HepG2 (cell line): ENCODE measurements around the gene PKM. TPM values are rescaled to one million over a fixed set of nuclear protein-coding genes. Genes with fewer than 3 reads are reported as not detected.

Source experiments
- ATAC-seq: fragments of 200-7000 bp; cut with Tn5 transposase; 3 replicates; pipeline ENCODE4 v1.9.1; 2020; ENCODE audit warnings: mild to moderate bottlenecking, moderate library complexity
- BruUV-seq: library from RNA; stranded (reverse); fragments of 400-500 nt; replicated peaks from 2 replicates; lab custom pipeline; 2021; lab: Mats Ljungman, UMichigan
- CTCF ChIA-PET: fragments of 300-600 bp; formaldehyde crosslinking; extraction: SDS; loops from one replicate; lab custom pipeline; 2021; ENCODE audit warnings: low total read pairs, inconsistent platforms, low intra/inter-chr PET ratio; lab: Yijun Ruan, JAX
- POLR2A ChIA-PET: fragments of 350-600 bp; sonication (Branson Sonifier 250); formaldehyde crosslinking; loops from one replicate; lab custom pipeline; 2020; ENCODE audit warnings: antibody characterized with exemption, inconsistent platforms; lab: Yijun Ruan, JAX
- DNase-seq: peaks from one replicate; pipeline ENCODE4 v3.0.0-alpha.2; 2015; ENCODE audit warnings: low spot score
- FAIRE-seq: peaks from 3 replicates; lab custom pipeline; 2011; peaks lifted over from hg19 to GRCh38; lab: Jason Lieb, UNC
- H2AFZ ChIP-seq: one replicate; pipeline ENCODE4 v1.6.1; 2011; ENCODE audit warnings: low read length, inconsistent platforms
- H3K27ac ChIP-seq: fragments of 300-600 bp; 3 replicates; pipeline ENCODE4 v1.8.0; 2011; ENCODE audit warnings: mixed run types, mild to moderate bottlenecking, mixed read lengths, low read length, inconsistent platforms; ENCODE audit not compliant: insufficient read depth; ENCODE audit errors: extremely low read length
- H3K27me3 ChIP-seq, 2 experiments: fragments of 200-600 bp in 1 of 2; 2 replicates in 1 of 2; 3 replicates in 1 of 2; pipeline versions ENCODE4 v1.6.0 to v1.8.0; 2011; ENCODE audit warnings: low read length in 2 of 2, mild to moderate bottlenecking in 2 of 2, moderate library complexity in 2 of 2, inconsistent platforms in 1 of 2; ENCODE audit not compliant: insufficient read depth in 2 of 2, control insufficient read depth in 1 of 2
- H3K36me3 ChIP-seq, 2 experiments: fragments of 200-600 bp in 1 of 2; replicated peaks in 1 of 2; 2 replicates in 1 of 2; 3 replicates in 1 of 2; pipeline versions ENCODE4 v1.5.1 to v1.8.0; 2011; ENCODE audit warnings: low read length in 2 of 2, inconsistent platforms in 1 of 2; ENCODE audit not compliant: insufficient read depth in 2 of 2, control insufficient read depth in 1 of 2
- H3K4me1 ChIP-seq: 2 replicates; pipeline ENCODE4 v1.5.1; 2012; ENCODE audit warnings: low read length, inconsistent platforms; ENCODE audit not compliant: insufficient read depth
- H3K4me2 ChIP-seq: 2 replicates; pipeline ENCODE4 v1.6.0; 2011; ENCODE audit warnings: low read depth, low read length, inconsistent platforms
- H3K4me3 ChIP-seq, 3 experiments: fragments of 200-600 bp in 1 of 3; sonication (generic), shearing (Covaris generic) in 1 of 3; replicated peaks in 1 of 3; 2 replicates each; pipeline ENCODE4 v1.5.1; 2011 to 2016; ENCODE audit warnings: low read length in 3 of 3, inconsistent platforms in 2 of 3, low read depth in 2 of 3, mild to moderate bottlenecking in 2 of 3, control low read depth in 1 of 3, mixed read lengths in 1 of 3; ENCODE audit not compliant: insufficient read depth in 1 of 3
- H3K79me2 ChIP-seq: one replicate; pipeline ENCODE4 v1.6.1; 2011; ENCODE audit warnings: low read length, inconsistent platforms; ENCODE audit not compliant: insufficient read depth
- H3K9ac ChIP-seq: 2 replicates; pipeline ENCODE4 v1.6.0; 2011; ENCODE audit warnings: mild to moderate bottlenecking, low read depth, low read length, inconsistent platforms; ENCODE audit not compliant: insufficient read depth
- H3K9me3 ChIP-seq: 2 replicates; pipeline ENCODE4 v1.5.1; 2012; ENCODE audit warnings: mild to moderate bottlenecking, low read length
- H4K20me1 ChIP-seq: 2 replicates; pipeline ENCODE4 v1.6.0; 2011; ENCODE audit warnings: inconsistent platforms, mild to moderate bottlenecking, low read length, moderate library complexity; ENCODE audit not compliant: insufficient read depth
- CBFB ChIP-seq: sonication (generic); formaldehyde crosslinking; IDR thresholded peaks from 2 replicates; pipeline ENCODE4 v1.4.0; 2020; ENCODE audit warnings: missing genetic modification reagents
- GATAD1 ChIP-seq: IDR thresholded peaks from 2 replicates; pipeline ENCODE4 v1.6.1; 2016; ENCODE audit warnings: missing genetic modification reagents, missing compliant biosample characterization
- GATAD2A ChIP-seq: IDR thresholded peaks from 2 replicates; pipeline ENCODE4 v1.6.1; 2016
- IKZF5 ChIP-seq: IDR thresholded peaks from 2 replicates; pipeline ENCODE4 v1.6.1; 2018; ENCODE audit warnings: missing genetic modification reagents, mild to moderate bottlenecking, missing compliant biosample characterization
- MTF2 ChIP-seq: sonication (generic); formaldehyde crosslinking; IDR thresholded peaks from 2 replicates; pipeline ENCODE4 v1.5.0; 2020; ENCODE audit warnings: missing genetic modification reagents, borderline replicate concordance
- NONO ChIP-seq, 2 experiments: fragments of 450-650 bp in 1 of 2; sonication (generic) in 1 of 2; formaldehyde crosslinking in 1 of 2; IDR thresholded peaks in 1 of 2; conservative IDR thresholded peaks in 1 of 2; 2 replicates each; pipeline versions ENCODE4 v1.6.1 to v1.8.0; 2017 to 2022; ENCODE audit warnings: mild to moderate bottlenecking in 1 of 2, missing genetic modification reagents in 1 of 2, moderate library complexity in 1 of 2
- NR2F1 ChIP-seq, 2 experiments: fragments of 450-650 bp in 1 of 2; formaldehyde crosslinking in 1 of 2; IDR thresholded peaks; 2 replicates each; pipeline versions ENCODE4 v1.5.0 to v1.6.1; 2016 to 2020; ENCODE audit warnings: mild to moderate bottlenecking in 1 of 2, missing compliant biosample characterization in 1 of 2, missing genetic modification reagents in 1 of 2, moderate library complexity in 1 of 2
- TFE3 ChIP-seq: IDR thresholded peaks from 2 replicates; pipeline ENCODE4 v1.6.1; 2016
- THRA ChIP-seq: sonication (generic); formaldehyde crosslinking; IDR thresholded peaks from 2 replicates; pipeline ENCODE4 v1.4.0; 2020; ENCODE audit warnings: missing genetic modification reagents, borderline replicate concordance
- ZFX ChIP-seq: sonication (generic); formaldehyde crosslinking; IDR thresholded peaks from 2 replicates; pipeline ENCODE4 v1.4.0; 2020; ENCODE audit warnings: mild to moderate bottlenecking, low read depth, missing genetic modification reagents, moderate library complexity
- ZNF12 ChIP-seq: sonication (generic); formaldehyde crosslinking; IDR thresholded peaks from 2 replicates; pipeline ENCODE4 v1.5.0; 2020; ENCODE audit warnings: missing genetic modification reagents
- ZNF577 ChIP-seq: sonication (generic); formaldehyde crosslinking; IDR thresholded peaks from 2 replicates; pipeline ENCODE4 v1.4.0; 2020; ENCODE audit warnings: mild to moderate bottlenecking, low read depth, missing genetic modification reagents, borderline replicate concordance
- WGBS: methylation state at CpG from one replicate; pipeline ENCODE4 v1.1.6; 2017; ENCODE audit warnings: low lambda C conversion rate; 5-methylcytosine and 5-hydroxymethylcytosine counted together
- in situ Hi-C: cut with HindIII; loops from 2 replicates; pipeline ENCODE4 v1.10.0; 2017; ENCODE audit warnings: low pct_unique_long_range_greater_than_20kb; ENCODE audit not compliant: extremely low pct_ligation_motif_present
- intact Hi-C: fragments of 100-400 bp; cut with micrococcal nuclease; formaldehyde crosslinking; loops from one replicate; pipeline ENCODE4 v1.10.0; 2022; ENCODE audit not compliant: unreplicated experiment
- polyA plus RNA-seq, 8 experiments: library from polyadenylated mRNA; depleted of rRNA in 3 of 8; stranded (reverse) in 7 of 8; unstranded in 1 of 8; fragments of >200 nt; fragmentation: Illumina TruSeq in 4 of 8; extraction: Trizol in 4 of 8; gene quantifications; 2 replicates each; pipeline versions ENCODE4 v1.2.1 to v1.2.3, GENCODE V29; 2011 to 2016; ENCODE audit warnings: low read depth in 4 of 8, missing spikeins in 1 of 8, mixed read lengths in 1 of 8; ENCODE audit not compliant: insufficient read depth in 1 of 8
- total RNA-seq, 5 experiments: library from RNA; depleted of rRNA; stranded (reverse); fragments of >200 nt; fragmentation: Illumina TruSeq; extraction: Trizol; gene quantifications; 2 replicates each; pipeline ENCODE4 v1.2.3, GENCODE V29; 2016; ENCODE audit warnings: low read depth in 1 of 5

PKM gene
- total and polyA plus RNA-seq, 2 of the 13 experiments (the other 11 are each of a cell fraction or from before 2014, with no cell fraction given), result 488 to 780 TPM

GRCh38 chr15:72183781-72184164, 47.2 kb downstream of the PKM start:
- ChIA-PET CTCF (no interaction called here), POLR2A (no interaction called here)
- H3K9ac ChIP-seq, result peak overlapping the region; percentile 9; the same call in 1 of the 2 replicates
- FAIRE-seq, result no peak
- no peaks in the 10 kb centered on the region for H3K9me3 ChIP-seq
- no peaks in the 10 kb centered on the region for H3K36me3 ChIP-seq
- TF ChIP-seq GATAD2A (no peak), NONO (IDR thresholded peaks at IDR 0.05) (no peak), NONO (CRISPR knock-in tag; conservative IDR thresholded peaks at IDR 0.05) (0 out of 2 replicates have a peak, but pooled peaks have one; percentile 16)
- H3K4me3 ChIP-seq, result peak overlapping the region; percentile 35 to 70 (median 50); a peak in 5 of 6 replicates
- 32% methylated on average over 1 of the region's 12 CpGs for whole genome bisulfite sequencing
- no peak overlapping the region for H2AFZ ChIP-seq
- no peak overlapping the region for H3K27ac ChIP-seq
- peaks cover 2 to 8% of the 10 kb centered on the region in 2 experiments; a peak in 4 of 5 replicates for H3K27me3 ChIP-seq
- intact Hi-C loops (no loop called here), in situ Hi-C loops (no loop called here)
- BruUV-seq, result no TSS peak
- DNase-seq, result no peak
- ATAC-seq, result peak; percentile 39
- peak overlapping the region; percentile 90 for H3K4me2 ChIP-seq
- no peaks in the 10 kb centered on the region for H3K79me2 ChIP-seq
- H3K4me1 ChIP-seq, result peaks cover 60% of the 10 kb centered on the region
- no peaks in the 10 kb centered on the region for H4K20me1 ChIP-seq

GRCh38 chr15:72182673-72183072, 48.3 kb downstream of the PKM start:
- WGBS, result 0% methylated on average over 3 of the region's 3 CpGs
- intact Hi-C loops, result no loop called here
- peak; percentile 69 to 70; a peak in 2 of 4 replicates for TF ChIP-seq NR2F1 (CRISPR knock-in tag; IDR thresholded peaks at IDR 0.05)
- peak; percentile 66; the same call in 1 of the 2 replicates for TF ChIP-seq IKZF5
- TF ChIP-seq MTF2, result 0 out of 2 replicates have a peak, but pooled peaks have one; percentile 53
- TF ChIP-seq ZNF12 (CRISPR knock-in tag), result peak; percentile 50; the same call in 1 of the 2 replicates
- TF ChIP-seq CBFB (CRISPR knock-in tag), result 0 out of 2 replicates have a peak, but pooled peaks have one; percentile 21
- TF ChIP-seq THRA (CRISPR knock-in tag), result peak; percentile 82; the same call in 1 of the 2 replicates
- TF ChIP-seq ZNF577 (CRISPR knock-in tag), result no peak
- TF ChIP-seq TFE3 (CRISPR knock-in tag), result 0 out of 2 replicates have a peak, but pooled peaks have one; percentile 24
- 0 out of 2 replicates have a peak, but pooled peaks have one; percentile 57 for TF ChIP-seq GATAD1 (CRISPR knock-in tag)
- TF ChIP-seq ZFX (CRISPR knock-in tag), result 0 out of 2 replicates have a peak, but pooled peaks have one; percentile 37

More at GRCh38 chr15:72182673-72183072, 48.3 kb downstream of the PKM start:
- FAIRE-seq (peak; percentile 90), ATAC-seq (peak; percentile 57), DNase-seq (peak; percentile 86)
- H3K27me3 ChIP-seq, result peaks cover 2 to 15% of the 10 kb centered on the region in 2 experiments; a peak in 4 of 5 replicates
- H3K27ac ChIP-seq, result peak overlapping the region; percentile 61
- no peak overlapping the region; the same call in 1 of the 2 replicates for H3K4me2 ChIP-seq
- peaks cover 62% of the 10 kb centered on the region for H3K4me1 ChIP-seq
- no peak overlapping the region for H3K9ac ChIP-seq
- no peak overlapping the region for H2AFZ ChIP-seq
- H3K36me3 ChIP-seq, result no peaks in the 10 kb centered on the region
- ChIA-PET POLR2A (no interaction called here), CTCF (no interaction called here)
- H4K20me1 ChIP-seq, result no peaks in the 10 kb centered on the region
- BruUV-seq, result no TSS peak
- no peaks in the 10 kb centered on the region for H3K79me2 ChIP-seq
- in situ Hi-C loops, result no loop called here
- H3K9me3 ChIP-seq, result no peaks in the 10 kb centered on the region
- no peak overlapping the region for H3K4me3 ChIP-seq
